Tibial nerve (tissue), 4 donors: ENCODE results near the gene RPN2.

Experiments
- CTCF ChIP-seq, 5 experiments: fragments of 200-600 bp in 3 of 5; fragments of 450-650 bp in 2 of 5; sonication (generic) in 3 of 5; IDR thresholded peaks; one replicate each; pipeline ENCODE4 v1.5.1; 2016 to 2019; ENCODE audit warnings: antibody characterized with exemption in 5 of 5, mild to moderate bottlenecking in 3 of 5, moderate library complexity in 2 of 5
- EP300 ChIP-seq, 2 donors: sonication (generic); formaldehyde crosslinking; IDR thresholded peaks; one replicate each; pipeline ENCODE4 v1.6.1; 2017; ENCODE audit warnings: antibody characterized with exemption in 2 of 2, mild to moderate bottlenecking in 1 of 2
- POLR2A ChIP-seq, 2 donors: fragments of 450-650 bp; IDR thresholded peaks; one replicate each; pipeline ENCODE4 v1.6.1; 2017; ENCODE audit warnings: antibody characterized with exemption in 2 of 2, mild to moderate bottlenecking in 2 of 2, moderate library complexity in 2 of 2

DNA sequence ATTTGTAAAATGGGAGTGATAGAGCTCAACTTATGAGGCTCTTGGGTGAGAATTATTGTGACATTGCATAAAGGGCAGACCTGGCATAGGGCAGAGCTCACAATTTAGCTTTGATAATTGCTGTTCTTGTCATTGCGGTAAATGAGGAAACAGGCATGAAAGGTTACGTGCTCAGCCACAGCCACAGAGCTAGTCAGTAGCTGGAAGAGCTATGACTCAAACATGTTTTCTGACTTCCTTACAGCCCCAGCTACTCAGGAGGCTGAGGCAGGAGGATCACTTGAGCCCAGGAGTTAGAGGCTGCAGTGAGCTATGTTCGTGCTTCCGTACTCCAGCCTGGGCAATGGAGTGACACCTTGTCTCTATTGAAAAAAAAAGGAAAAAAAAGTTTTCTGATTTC, 86.0 kb downstream of the RPN2 start:
- no peak for TF ChIP-seq CTCF (IDR thresholded peaks at IDR 0.05)
- TF ChIP-seq POLR2A (IDR thresholded peaks at IDR 0.05), result no peak
- no peak for TF ChIP-seq EP300 (IDR thresholded peaks at IDR 0.05)
